ENCODE measurements around the gene CEP85L.
"Not testable (repeated sequence)": the region's sequence is repeated elsewhere in the genome, so short reads cannot be mapped to it uniquely, and the experiment has no call there.

CEP85L gene

GRCh38 chr6:118494091-118494490 lies 157.3 kb downstream of the CEP85L start:
- peaks cover 26% of the 10 kb centered on the region for H3K4me1 Mint-ChIP-seq
- H3K27me3 Mint-ChIP-seq, result no peaks in the 10 kb centered on the region
- H3K4me3 Mint-ChIP-seq, result no peak overlapping the region
- no peak overlapping the region for H3K27ac Mint-ChIP-seq
- H3K36me3 Mint-ChIP-seq, result peaks cover 56% of the 10 kb centered on the region
- peaks cover 7% of the 10 kb centered on the region for H3K9me3 Mint-ChIP-seq

DNA sequence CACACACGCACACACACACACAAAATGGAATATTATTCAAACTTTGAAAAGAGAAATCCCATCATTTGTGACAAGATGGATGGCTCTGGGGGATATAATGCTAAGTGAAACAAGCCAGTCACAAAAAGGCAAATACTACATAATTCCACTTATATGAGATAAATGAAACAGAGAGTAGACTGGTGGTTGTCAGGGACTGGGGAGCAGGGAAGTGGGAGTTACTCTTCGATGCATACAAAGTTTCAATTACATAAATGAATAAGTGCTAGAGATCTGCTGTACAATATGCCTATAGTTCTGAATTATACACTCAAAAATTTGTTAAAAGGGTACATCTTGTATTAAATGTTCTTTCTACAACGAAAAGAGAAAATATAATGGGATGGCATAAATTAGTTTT lies 161.4 kb downstream of the CEP85L start:
- Mint-ChIP-seq H3K36me3 (peaks cover 72% of the 10 kb centered on the region), H3K27me3 (no peaks in the 10 kb centered on the region), H3K4me3 (no peak overlapping the region), H3K9me3 (peaks cover 15% of the 10 kb centered on the region), H3K4me1 (peaks cover 26% of the 10 kb centered on the region), H3K27ac (no peak overlapping the region)

GRCh38 chr6:118488631-118489030 lies 162.8 kb downstream of the CEP85L start:
- Mint-ChIP-seq H3K36me3 (peaks cover 62% of the 10 kb centered on the region), H3K4me3 (no peak overlapping the region), H3K27ac (no peak overlapping the region), H3K27me3 (no peaks in the 10 kb centered on the region), H3K9me3 (peaks cover 15% of the 10 kb centered on the region), H3K4me1 (peaks cover 25% of the 10 kb centered on the region)

GRCh38 chr6:118485601-118486550 lies 165.5 kb downstream of the CEP85L start:
- Mint-ChIP-seq H3K27me3 (no peaks in the 10 kb centered on the region), H3K9me3 (peaks cover 8% of the 10 kb centered on the region), H3K27ac (peak overlapping the region; percentile 41), H3K36me3 (peaks cover 49% of the 10 kb centered on the region), H3K4me1 (peaks cover 18% of the 10 kb centered on the region), H3K4me3 (no peak overlapping the region)

DNA sequence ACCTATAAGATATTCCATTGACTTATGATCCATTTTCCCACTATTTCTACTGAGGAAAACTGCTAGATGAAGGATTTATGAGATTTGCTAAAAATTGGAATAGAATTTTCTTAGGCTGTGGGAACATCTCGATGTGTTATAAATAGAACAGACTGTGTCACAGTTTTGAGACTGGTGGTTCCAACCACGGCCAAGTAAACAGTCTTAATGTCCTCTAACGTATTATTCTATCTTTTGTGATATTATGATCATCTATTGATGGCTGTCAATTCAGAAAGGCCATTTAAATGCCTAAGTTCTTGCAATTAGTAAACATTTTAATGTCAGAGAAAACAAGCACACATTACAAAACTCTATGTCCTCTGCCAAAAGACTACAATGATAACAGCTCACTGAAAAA lies 174.8 kb downstream of the CEP85L start:
- Mint-ChIP-seq H3K4me1 (peaks cover 6% of the 10 kb centered on the region), H3K27me3 (no peaks in the 10 kb centered on the region), H3K36me3 (peaks cover 17% of the 10 kb centered on the region), H3K9me3 (no peaks in the 10 kb centered on the region), H3K4me3 (no peak overlapping the region), H3K27ac (no peak overlapping the region)

- peak overlapping the region; percentile 38 for H3K27ac Mint-ChIP-seq
Observed at GRCh38 chr6:118473266-118473665, 178.1 kb downstream of the CEP85L start.

GRCh38 chr6:118469468-118469867 lies 181.9 kb downstream of the CEP85L start:
- no peak overlapping the region for H3K27ac Mint-ChIP-seq
- peaks cover 18% of the 10 kb centered on the region for H3K4me1 Mint-ChIP-seq
- H3K9me3 Mint-ChIP-seq, result no peaks in the 10 kb centered on the region
- no peaks in the 10 kb centered on the region for H3K27me3 Mint-ChIP-seq
- no peak overlapping the region for H3K4me3 Mint-ChIP-seq
- H3K36me3 Mint-ChIP-seq, result peaks cover 43% of the 10 kb centered on the region

More at GRCh38 chr6:118473266-118473665, 178.1 kb downstream of the CEP85L start:
- Mint-ChIP-seq H3K4me3 (no peak overlapping the region), H3K9me3 (no peaks in the 10 kb centered on the region), H3K36me3 (peaks cover 24% of the 10 kb centered on the region), H3K4me1 (peaks cover 6% of the 10 kb centered on the region), H3K27me3 (no peaks in the 10 kb centered on the region)

DNA sequence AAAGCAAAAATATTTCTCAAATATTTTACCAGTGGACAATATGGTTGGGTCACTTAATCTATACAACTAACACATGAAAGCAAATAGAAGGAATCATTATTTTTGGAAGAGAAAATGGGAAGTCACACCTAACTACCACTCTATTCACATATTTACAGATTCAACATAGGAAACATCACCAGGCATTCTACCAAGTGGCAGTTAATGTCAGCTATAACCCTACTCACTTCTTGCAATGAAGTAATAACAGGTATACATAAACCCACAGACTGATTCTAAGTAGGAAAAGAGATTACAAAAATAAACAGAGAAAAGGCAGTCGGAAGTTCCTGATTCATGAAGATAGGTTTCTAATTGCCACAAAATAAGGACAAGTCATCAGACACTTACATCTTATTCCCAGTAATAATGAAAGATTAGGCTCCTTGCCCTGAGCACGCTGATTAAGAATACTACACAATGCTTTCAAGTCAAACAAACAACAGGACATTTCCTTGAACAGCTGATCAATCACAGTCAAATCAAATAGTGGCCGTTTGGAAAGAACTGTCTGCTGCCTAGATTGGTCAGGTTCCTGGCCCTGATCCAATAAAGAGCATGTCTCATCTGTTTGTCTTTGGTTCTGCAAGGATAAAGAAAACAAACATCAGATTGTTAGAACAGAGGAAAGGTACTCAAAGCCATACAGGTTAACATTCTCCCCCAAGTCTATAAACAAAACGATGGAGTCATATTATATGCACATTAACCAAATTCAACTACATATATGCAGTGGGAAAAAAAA lies 182.5 kb downstream of the CEP85L start:
- Mint-ChIP-seq H3K9me3 (no peaks in the 10 kb centered on the region), H3K36me3 (peaks cover 44% of the 10 kb centered on the region), H3K4me1 (peaks cover 18% of the 10 kb centered on the region), H3K27me3 (no peaks in the 10 kb centered on the region), H3K27ac (no peak overlapping the region), H3K4me3 (no peak overlapping the region)

DNA sequence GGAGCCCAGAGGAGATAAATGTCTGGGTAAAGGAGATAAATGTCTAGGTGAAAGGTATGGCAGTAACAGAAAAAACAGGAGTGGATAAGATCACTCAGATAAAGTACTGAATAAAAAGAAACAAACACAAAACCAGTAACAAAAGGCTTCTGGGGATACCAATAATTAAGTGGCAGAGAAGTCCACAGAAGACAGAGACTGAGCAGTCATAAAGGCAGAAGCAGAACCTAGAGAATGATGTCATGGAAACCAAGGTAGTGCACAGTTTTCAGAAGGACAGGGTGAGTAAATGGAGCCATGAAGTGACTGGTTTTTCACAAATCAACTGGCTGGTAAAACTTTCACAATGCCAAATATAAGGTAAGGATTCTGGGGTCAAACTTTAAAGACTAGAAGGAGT lies 184.2 kb downstream of the CEP85L start:
- peak overlapping the region; percentile 44 for H3K27ac Mint-ChIP-seq

GRCh38 chr6:118464620-118465019 lies 186.8 kb downstream of the CEP85L start:
- H3K36me3 Mint-ChIP-seq, result peaks cover 34% of the 10 kb centered on the region
- H3K27ac Mint-ChIP-seq, result no peak overlapping the region
- H3K4me3 Mint-ChIP-seq, result no peak overlapping the region
- H3K9me3 Mint-ChIP-seq, result no peaks in the 10 kb centered on the region
- H3K27me3 Mint-ChIP-seq, result no peaks in the 10 kb centered on the region
- peaks cover 13% of the 10 kb centered on the region for H3K4me1 Mint-ChIP-seq

More for the DNA sequence above, 184.2 kb downstream of the CEP85L start:
- Mint-ChIP-seq H3K36me3 (peaks cover 40% of the 10 kb centered on the region), H3K27me3 (no peaks in the 10 kb centered on the region), H3K4me3 (no peak overlapping the region), H3K4me1 (peaks cover 13% of the 10 kb centered on the region), H3K9me3 (no peaks in the 10 kb centered on the region)

- no peak overlapping the region for H3K27ac Mint-ChIP-seq
- peaks cover 14% of the 10 kb centered on the region for H3K36me3 Mint-ChIP-seq
- peaks cover 4% of the 10 kb centered on the region for H3K9me3 Mint-ChIP-seq
- no peaks in the 10 kb centered on the region for H3K27me3 Mint-ChIP-seq
- H3K4me3 Mint-ChIP-seq, result no peak overlapping the region
- peaks cover 3% of the 10 kb centered on the region for H3K4me1 Mint-ChIP-seq
Observed at GRCh38 chr6:118460958-118461470, 190.4 kb downstream of the CEP85L start.

DNA sequence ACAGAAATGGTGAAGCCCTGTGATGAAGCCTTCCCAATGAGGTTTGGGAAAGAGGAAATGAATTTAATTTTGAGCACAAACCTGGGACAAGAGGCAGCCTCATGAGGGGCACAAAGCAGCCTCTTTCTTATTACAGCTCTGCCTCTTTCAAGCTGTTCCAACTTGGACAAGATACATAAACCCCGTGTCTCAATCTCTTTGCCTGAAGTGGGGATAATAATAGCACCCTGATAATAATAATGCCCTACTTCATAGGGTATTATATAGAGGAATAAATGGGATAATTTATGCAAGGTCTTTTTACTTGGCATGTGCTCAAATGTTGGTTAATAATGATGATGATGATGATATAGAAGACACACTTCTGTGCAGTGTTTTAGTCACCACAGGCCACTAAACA lies 194.4 kb downstream of the CEP85L start:
- Mint-ChIP-seq H3K27ac (no peak overlapping the region), H3K9me3 (peaks cover 19% of the 10 kb centered on the region), H3K27me3 (no peaks in the 10 kb centered on the region), H3K4me1 (no peaks in the 10 kb centered on the region), H3K4me3 (no peak overlapping the region), H3K36me3 (peaks cover 5% of the 10 kb centered on the region)

DNA sequence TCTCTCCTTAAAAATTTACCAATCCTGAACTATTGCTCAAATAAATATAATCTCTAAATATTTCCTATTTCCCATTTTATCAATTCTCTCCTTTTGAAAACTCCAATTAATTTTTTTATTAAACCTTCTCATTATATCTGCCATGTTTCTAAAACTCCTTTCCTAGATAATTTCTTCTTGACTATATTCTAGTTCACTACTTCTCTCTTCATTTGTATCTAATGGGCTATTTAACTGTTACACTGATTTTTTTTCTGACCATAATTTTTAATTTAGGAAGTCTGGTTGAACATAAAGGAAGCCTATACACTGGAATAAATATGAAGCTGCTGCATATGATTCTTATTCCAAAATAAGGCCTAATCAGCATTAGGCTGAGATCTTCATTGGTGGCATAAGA lies 199.6 kb downstream of the CEP85L start:
- H3K27me3 Mint-ChIP-seq, result no peaks in the 10 kb centered on the region
- H3K4me1 Mint-ChIP-seq, result no peaks in the 10 kb centered on the region
- no peak overlapping the region for H3K4me3 Mint-ChIP-seq
- H3K27ac Mint-ChIP-seq, result no peak overlapping the region
- peaks cover 35% of the 10 kb centered on the region for H3K9me3 Mint-ChIP-seq
- peaks cover 12% of the 10 kb centered on the region for H3K36me3 Mint-ChIP-seq

DNA sequence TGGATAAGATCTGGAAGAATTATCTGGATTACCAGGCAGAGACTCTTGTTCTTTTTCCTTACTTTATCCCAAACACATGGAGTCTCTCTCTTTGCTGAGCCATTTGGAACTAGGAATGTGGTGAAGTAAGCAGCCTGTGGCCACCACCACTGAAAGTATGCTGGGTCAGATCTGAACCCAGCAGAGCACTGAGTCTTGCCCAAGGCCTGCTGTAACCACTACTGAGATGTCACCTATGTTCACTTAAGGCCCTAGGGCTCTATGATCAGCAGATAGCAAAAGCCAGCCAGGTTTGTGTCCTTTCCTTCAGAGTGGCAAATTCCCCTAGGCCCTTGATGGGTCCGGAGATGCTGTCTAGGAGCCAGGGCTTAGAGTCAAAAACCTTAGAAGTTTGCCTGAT lies 206.6 kb downstream of the CEP85L start:
- H3K9me3 Mint-ChIP-seq, result peaks cover 32% of the 10 kb centered on the region

DNA sequence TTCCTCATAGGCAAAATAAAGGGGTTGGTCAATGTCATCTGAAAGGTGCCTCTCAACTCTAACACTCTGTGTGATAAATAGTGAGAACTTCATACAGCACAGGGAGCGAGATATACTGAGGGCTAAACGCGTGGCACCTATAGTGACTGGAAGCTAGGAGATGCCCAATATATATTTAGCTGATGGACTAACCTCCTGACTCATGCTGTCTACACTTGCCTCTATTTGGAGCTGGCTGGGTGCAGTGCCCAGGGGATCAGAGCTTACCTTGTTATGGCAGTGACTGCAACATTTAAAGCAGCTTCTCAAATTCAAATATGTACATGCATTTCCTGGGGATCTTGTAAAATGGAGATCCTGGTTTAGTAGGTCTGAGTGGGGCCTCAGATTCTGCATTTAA lies 214.9 kb downstream of the CEP85L start:
- Mint-ChIP-seq H3K4me1 (no peaks in the 10 kb centered on the region), H3K27ac (no peak overlapping the region), H3K36me3 (peaks cover 31% of the 10 kb centered on the region), H3K4me3 (no peak overlapping the region), H3K27me3 (no peaks in the 10 kb centered on the region), H3K9me3 (peaks cover 17% of the 10 kb centered on the region)

More for the DNA sequence above, 206.6 kb downstream of the CEP85L start:
- H3K36me3 Mint-ChIP-seq, result peaks cover 34% of the 10 kb centered on the region
- H3K27ac Mint-ChIP-seq, result no peak overlapping the region
- no peaks in the 10 kb centered on the region for H3K27me3 Mint-ChIP-seq
- H3K4me1 Mint-ChIP-seq, result no peaks in the 10 kb centered on the region
- no peak overlapping the region for H3K4me3 Mint-ChIP-seq

DNA sequence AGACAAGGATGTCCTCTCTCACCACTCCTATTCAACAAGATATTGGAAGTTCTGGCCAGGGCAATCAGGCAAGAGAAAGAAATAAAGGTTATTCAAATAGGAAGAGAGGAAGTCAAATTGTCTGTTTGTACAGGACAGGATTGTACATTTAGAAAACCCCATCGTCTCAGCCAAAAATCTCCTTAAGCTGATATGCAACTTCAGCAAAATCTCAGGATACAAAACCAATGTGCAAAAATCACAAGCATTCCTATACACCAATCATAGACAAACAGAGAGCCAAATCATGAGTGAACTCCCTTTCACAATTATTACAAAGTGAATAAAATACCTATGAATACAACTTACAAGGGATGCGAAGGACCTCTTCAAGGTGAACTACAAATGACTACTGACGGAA lies 217.2 kb downstream of the CEP85L start:
- not testable (repeated sequence) for H3K4me3 Mint-ChIP-seq, H3K27me3 Mint-ChIP-seq, H3K4me1 Mint-ChIP-seq, H3K9me3 Mint-ChIP-seq, H3K27ac Mint-ChIP-seq
- peaks cover 36% of the 10 kb centered on the region for H3K36me3 Mint-ChIP-seq

Data from activated naive CD4-positive, alpha-beta T cell treated with anti-CD3 and anti-CD28 coated beads, Interleukin-2, amount 50 U/mL, for 24 hours (primary cell).